Upper lobe of right lung (tissue), 1 donor: ENCODE measurements around the gene HCN3. TPM values are rescaled to one million over a fixed set of nuclear protein-coding genes. Genes with fewer than 3 reads are reported as not detected.
"Not testable (repeated sequence)": the region's sequence is repeated elsewhere in the genome, so short reads cannot be mapped to it uniquely, and the experiment has no call there.

Source experiments
- ATAC-seq: fragments of 200-7000 bp; cut with Tn5 transposase; one replicate; pipeline ENCODE4 v1.9.1; 2020; ENCODE audit warnings: mild to moderate bottlenecking, moderate library complexity
- DNase-seq: peaks from one replicate; pipeline ENCODE4 v3.0.0-alpha.2; 2020
- H3K27ac ChIP-seq: fragments of 200-600 bp; one replicate; pipeline ENCODE4 v1.8.0; 2022
- H3K27me3 ChIP-seq: fragments of 200-600 bp; one replicate; pipeline ENCODE4 v1.8.0; 2022; ENCODE audit warnings: mild to moderate bottlenecking
- H3K36me3 ChIP-seq: fragments of 200-600 bp; one replicate; pipeline ENCODE4 v1.8.0; 2022
- H3K4me1 ChIP-seq: fragments of 200-600 bp; one replicate; pipeline ENCODE4 v1.8.0; 2022
- H3K4me3 ChIP-seq: fragments of 200-600 bp; one replicate; pipeline ENCODE4 v1.8.0; 2022; ENCODE audit warnings: mild to moderate bottlenecking
- H3K9me3 ChIP-seq: fragments of 200-600 bp; one replicate; pipeline ENCODE4 v1.8.0; 2022
- intact Hi-C: fragments of 100-400 bp; cut with DNase I; formaldehyde crosslinking; loops from one replicate; pipeline ENCODE4 v1.11.0; 2022
- total RNA-seq: library from RNA; stranded (reverse); fragmentation: NEBNext Ultra II Directional; extraction: Animal tissue kit (Norgen Biotek cat#: 25700); gene quantifications from one replicate; pipeline ENCODE4 v1.2.1, GENCODE V29; 2021
- TF ChIP-seq, protein P1 (sequence below): fragments of 200-600 bp; IDR thresholded peaks from one replicate; pipeline ENCODE4 v1.8.0; 2022; ENCODE audit warnings: antibody characterized with exemption
- donor health status: DM: no; HTN: yes; CAD: no; lungs with severe emphysema.

HCN3 gene
- total RNA-seq, 1 donor from 2014 or later: 2.6 TPM

DNA sequence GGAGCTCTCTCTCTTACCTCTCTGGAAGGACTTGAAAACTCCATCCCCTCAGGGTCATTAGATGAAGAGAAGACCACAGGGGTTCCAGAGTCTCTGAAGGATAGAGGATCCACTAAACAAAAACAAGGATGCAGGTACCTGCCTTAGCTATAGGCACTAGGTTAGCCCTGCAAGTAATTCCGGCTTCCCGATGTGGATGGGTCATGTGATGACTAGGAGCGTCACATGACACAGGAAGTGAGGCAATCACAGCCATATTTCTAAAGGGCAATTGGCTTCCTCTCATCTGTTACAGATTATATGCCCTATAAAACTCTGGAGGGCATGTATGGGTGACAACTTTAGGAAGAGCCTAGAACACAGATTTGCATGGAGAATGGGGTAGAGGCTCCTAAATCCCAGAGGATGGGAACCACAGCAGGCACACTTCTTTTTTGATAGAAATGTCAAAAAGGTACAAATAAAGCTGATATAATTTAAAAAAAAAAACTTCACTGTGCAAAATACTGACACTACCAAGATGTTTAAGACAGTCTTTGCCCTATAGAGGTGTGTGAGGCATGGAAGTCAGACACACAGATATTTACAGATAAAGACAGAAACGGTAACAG, 36.1 kb upstream of the HCN3 start:
- H3K36me3 ChIP-seq: peaks cover 30% of the 10 kb centered on the region
- peak; percentile 55 for ATAC-seq
- TF ChIP-seq, protein P1, sequence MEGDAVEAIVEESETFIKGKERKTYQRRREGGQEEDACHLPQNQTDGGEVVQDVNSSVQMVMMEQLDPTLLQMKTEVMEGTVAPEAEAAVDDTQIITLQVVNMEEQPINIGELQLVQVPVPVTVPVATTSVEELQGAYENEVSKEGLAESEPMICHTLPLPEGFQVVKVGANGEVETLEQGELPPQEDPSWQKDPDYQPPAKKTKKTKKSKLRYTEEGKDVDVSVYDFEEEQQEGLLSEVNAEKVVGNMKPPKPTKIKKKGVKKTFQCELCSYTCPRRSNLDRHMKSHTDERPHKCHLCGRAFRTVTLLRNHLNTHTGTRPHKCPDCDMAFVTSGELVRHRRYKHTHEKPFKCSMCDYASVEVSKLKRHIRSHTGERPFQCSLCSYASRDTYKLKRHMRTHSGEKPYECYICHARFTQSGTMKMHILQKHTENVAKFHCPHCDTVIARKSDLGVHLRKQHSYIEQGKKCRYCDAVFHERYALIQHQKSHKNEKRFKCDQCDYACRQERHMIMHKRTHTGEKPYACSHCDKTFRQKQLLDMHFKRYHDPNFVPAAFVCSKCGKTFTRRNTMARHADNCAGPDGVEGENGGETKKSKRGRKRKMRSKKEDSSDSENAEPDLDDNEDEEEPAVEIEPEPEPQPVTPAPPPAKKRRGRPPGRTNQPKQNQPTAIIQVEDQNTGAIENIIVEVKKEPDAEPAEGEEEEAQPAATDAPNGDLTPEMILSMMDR: no peak
- intact Hi-C loops: no loop called here
- peak overlapping the region; percentile 49 for H3K4me3 ChIP-seq
- H3K9me3 ChIP-seq: no peaks in the 10 kb centered on the region
- no peak overlapping the region for H3K27ac ChIP-seq
- DNase-seq: no peak
- H3K27me3 ChIP-seq: no peaks in the 10 kb centered on the region
- peaks cover 25% of the 10 kb centered on the region for H3K4me1 ChIP-seq

DNA sequence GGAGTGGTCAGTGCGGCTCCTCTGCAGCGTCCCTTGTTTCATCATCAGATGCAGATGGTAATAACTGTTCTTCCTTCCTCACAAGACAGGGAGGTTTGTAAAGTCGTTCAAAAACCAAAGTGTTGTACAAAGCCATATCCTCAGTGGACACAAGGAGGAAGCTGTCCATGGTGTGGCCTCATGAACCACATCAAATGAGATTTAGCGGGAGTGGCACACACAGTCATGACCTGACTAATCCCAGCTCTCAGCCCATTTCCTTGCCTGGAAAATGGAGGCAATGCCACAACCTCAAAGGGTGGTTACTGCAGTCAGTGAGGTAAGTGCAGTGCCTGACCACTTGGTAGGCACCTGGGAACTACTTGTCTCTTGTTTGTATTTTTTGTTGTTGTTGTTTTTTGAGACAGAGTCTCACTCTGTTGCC, 35.4 kb upstream of the HCN3 start:
- Histone ChIP-seq H3K4me1 (peaks cover 25% of the 10 kb centered on the region), H3K9me3 (no peaks in the 10 kb centered on the region), H3K4me3 (no peak overlapping the region), H3K27ac (no peak overlapping the region), H3K27me3 (no peaks in the 10 kb centered on the region), H3K36me3 (peaks cover 23% of the 10 kb centered on the region)
- TF ChIP-seq, protein P1: no peak
- DNase-seq: no peak
- intact Hi-C loops: no loop called here
- ATAC-seq: peak; percentile 42

DNA sequence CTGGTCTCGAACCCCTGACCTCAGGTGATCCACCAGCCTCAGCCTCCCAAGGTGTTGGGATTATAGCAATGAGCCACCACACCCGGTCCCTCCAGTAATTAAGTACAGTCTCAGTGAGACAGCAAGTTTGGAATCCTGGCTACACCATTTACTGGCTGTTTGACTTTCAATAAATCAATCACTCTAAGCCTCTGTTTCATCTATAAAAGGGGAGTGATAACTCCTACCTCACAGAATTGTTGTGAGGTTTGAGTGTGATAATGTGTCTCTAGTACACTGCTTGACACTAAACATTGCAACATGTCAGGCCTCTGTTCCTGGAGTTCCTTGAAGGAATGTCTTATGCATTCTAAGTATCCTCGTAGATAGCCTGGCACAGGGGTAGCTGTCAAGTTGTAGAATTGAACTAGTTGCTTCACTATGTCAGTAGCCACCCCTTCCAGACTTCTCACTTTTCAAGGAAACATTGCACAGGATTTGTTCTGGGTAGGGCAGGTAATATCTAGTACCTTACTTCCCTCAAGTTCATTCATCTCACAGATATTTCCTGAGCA, 34.4 kb upstream of the HCN3 start:
- ATAC-seq (no peak), DNase-seq (no peak)
- Histone ChIP-seq H3K27ac (no peak overlapping the region), H3K4me3 (no peak overlapping the region), H3K9me3 (no peaks in the 10 kb centered on the region), H3K27me3 (no peaks in the 10 kb centered on the region), H3K36me3 (peaks cover 13% of the 10 kb centered on the region), H3K4me1 (peaks cover 25% of the 10 kb centered on the region)
- intact Hi-C loops: no loop called here
- TF ChIP-seq, protein P1: no peak

DNA sequence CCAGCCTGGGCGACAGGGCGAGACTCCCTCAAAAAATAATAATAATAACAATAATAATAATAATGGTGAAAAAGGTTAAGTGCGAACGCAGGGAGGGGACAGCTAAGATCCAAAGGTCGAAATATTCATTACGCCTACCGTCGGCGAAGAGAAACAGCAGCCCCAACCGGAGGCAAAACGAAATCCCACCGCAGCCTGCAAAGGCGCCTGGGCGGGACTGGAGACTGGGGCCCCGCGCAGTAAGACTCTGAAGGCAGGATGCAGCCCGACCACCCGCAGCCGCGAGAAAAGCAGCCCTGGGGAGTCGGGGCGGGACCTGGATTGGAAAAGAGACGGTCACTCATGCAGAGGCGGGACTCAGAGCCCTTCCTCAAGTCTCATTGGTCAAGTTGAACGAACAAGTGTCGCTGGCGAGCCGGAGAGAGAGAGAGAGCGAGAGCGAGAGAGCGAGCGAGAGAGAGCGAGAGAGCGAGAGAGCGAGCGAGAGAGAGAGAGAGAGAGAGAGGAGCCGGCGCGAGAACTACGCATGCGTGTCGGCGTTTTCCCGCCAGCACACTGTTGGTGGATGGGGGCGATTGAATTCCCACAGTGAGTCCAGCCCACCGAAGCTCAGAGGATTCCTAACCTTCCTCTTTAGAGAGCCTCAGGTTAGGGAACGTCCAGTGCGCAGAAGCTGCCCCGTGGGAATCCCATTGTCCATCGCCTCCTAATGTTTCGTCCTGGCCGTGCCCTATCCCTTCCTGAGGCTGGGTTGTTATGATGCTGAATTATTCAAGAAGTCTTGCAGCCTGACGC, 32.7 kb upstream of the HCN3 start:
- H3K36me3 ChIP-seq: peaks cover 2% of the 10 kb centered on the region
- no peaks in the 10 kb centered on the region for H3K27me3 ChIP-seq
- ATAC-seq (peak; percentile 94), DNase-seq (peak; percentile 95)
- TF ChIP-seq, protein P1: peak; percentile 3
- peak overlapping the region; percentile 94 for H3K27ac ChIP-seq
- peak overlapping the region; percentile 80 for H3K4me3 ChIP-seq
- H3K9me3 ChIP-seq: no peaks in the 10 kb centered on the region
- H3K4me1 ChIP-seq: peaks cover 25% of the 10 kb centered on the region
- intact Hi-C loops: no loop called here

- ATAC-seq: no peak
- TF ChIP-seq, protein P1: no peak
- peak overlapping the region; percentile 94 for H3K27ac ChIP-seq
- H3K36me3 ChIP-seq: no peaks in the 10 kb centered on the region
- peaks cover 25% of the 10 kb centered on the region for H3K4me1 ChIP-seq
- no peaks in the 10 kb centered on the region for H3K9me3 ChIP-seq
- intact Hi-C loops: no loop called here
- H3K27me3 ChIP-seq: no peaks in the 10 kb centered on the region
- DNase-seq: no peak
- H3K4me3 ChIP-seq: peak overlapping the region; percentile 80
These were observed 32.1 kb upstream of the HCN3 start for GRCh38 chr1:155245163-155245524.

DNA sequence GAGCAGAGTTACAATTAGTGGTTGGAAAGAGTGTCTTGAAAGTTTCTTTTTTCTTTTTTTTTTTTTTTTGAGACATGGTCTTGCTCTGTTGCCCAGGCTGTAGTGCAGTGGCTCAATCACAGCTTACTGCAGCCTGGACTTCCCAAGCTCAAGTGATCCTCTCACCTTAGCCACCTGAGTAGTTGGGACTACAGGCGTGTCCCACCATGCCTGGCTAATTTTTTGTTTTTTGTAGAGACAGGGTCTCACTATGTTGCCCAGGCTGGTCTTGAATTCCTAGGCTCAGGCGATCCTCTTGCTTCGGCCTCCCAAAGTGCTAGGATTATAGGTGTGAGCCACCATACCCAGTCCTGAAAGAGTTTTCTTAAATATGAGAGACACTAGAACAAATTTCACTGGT, 30.5 kb upstream of the HCN3 start:
- H3K4me3 ChIP-seq, ATAC-seq, H3K9me3 ChIP-seq, H3K36me3 ChIP-seq, DNase-seq, H3K27me3 ChIP-seq, H3K27ac ChIP-seq, intact Hi-C loops: not testable (repeated sequence)
- H3K4me1 ChIP-seq: peaks cover 19% of the 10 kb centered on the region
